Hepatocyte (in vitro differentiated cells): ENCODE measurements around the gene MAP7.

Experiments used
- CTCF ChIP-seq: fragments of 200-600 bp; sonication (generic); IDR thresholded peaks from 2 replicates; pipeline ENCODE4 v1.5.1; 2016; ENCODE audit warnings: antibody characterized with exemption, mild to moderate bottlenecking; ENCODE audit not compliant: poor library complexity
- EZH2 ChIP-seq: fragments of 200-600 bp; sonication (generic); IDR thresholded peaks from 2 replicates; pipeline ENCODE4 v1.6.1; 2016; ENCODE audit warnings: antibody characterized with exemption, mild to moderate bottlenecking, borderline replicate concordance
- EZH2phosphoT487 ChIP-seq: fragments of 200-600 bp; sonication (generic); IDR thresholded peaks from one replicate; pipeline ENCODE4 v1.6.1; 2018; ENCODE audit warnings: antibody characterized with exemption, mild to moderate bottlenecking, low read depth, moderate library complexity; ENCODE audit not compliant: unreplicated experiment, severe bottlenecking

GRCh38 chr6:136510782-136511181 lies 39.4 kb downstream of the MAP7 start:
- TF ChIP-seq CTCF (no peak), EZH2 (no peak), EZH2phosphoT487 (no peak)
